Erythroblast (primary cell): ENCODE results near the gene C3orf85.

Experiments used
- DNase-seq, 2 experiments: peaks; one replicate each; lab custom pipeline; 2025; lab: John Stamatoyannopoulos, UW
- GATA1 ChIP-seq: IDR thresholded peaks from 2 replicates; pipeline ENCODE4 v1.6.1; 2011; ENCODE audit warnings: low read depth, mild to moderate bottlenecking, control low read depth, low read length, moderate library complexity
- POLR2A ChIP-seq: IDR thresholded peaks from 2 replicates; pipeline ENCODE4 v1.6.1; 2011; ENCODE audit warnings: mild to moderate bottlenecking, low read length

Gene C3orf85

GRCh38 chr3:109136523-109136922 is at the start of gene C3orf85:
Gene C3orf85, plus strand, starts transcription at chr3:109136719. Its CDS starts 129 bp downstream, at chr3:109136848.
- TF ChIP-seq GATA1 (no peak), POLR2A (no peak)

GRCh38 chr3:109089265-109089664 is 47.3 kb upstream of the C3orf85 start:
- no peak for DNase-seq
- no peak for TF ChIP-seq GATA1
- TF ChIP-seq POLR2A: no peak

More at GRCh38 chr3:109136523-109136922, at the start of gene C3orf85:
- no peak for DNase-seq

- no peak for TF ChIP-seq GATA1
- no peak for TF ChIP-seq POLR2A
- no peak for DNase-seq
These were observed 44.7 kb upstream of the C3orf85 start for GRCh38 chr3:109091846-109092245.

GRCh38 chr3:109093561-109093960 is 43.0 kb upstream of the C3orf85 start:
- TF ChIP-seq GATA1: no peak
- no peak for TF ChIP-seq POLR2A
- DNase-seq: no peak

GRCh38 chr3:109095166-109095565 is 41.4 kb upstream of the C3orf85 start:
- no peak for TF ChIP-seq GATA1
- TF ChIP-seq POLR2A: no peak

GRCh38 chr3:109098079-109098644 is 38.4 kb upstream of the C3orf85 start:
- peak; percentile 14 to 17 for DNase-seq
- no peak for TF ChIP-seq POLR2A
- TF ChIP-seq GATA1: no peak

More at GRCh38 chr3:109095166-109095565, 41.4 kb upstream of the C3orf85 start:
- no peak for DNase-seq

GRCh38 chr3:109109574-109109973 is 26.9 kb upstream of the C3orf85 start:
- no peak for DNase-seq
- TF ChIP-seq GATA1 (no peak), POLR2A (no peak)

GRCh38 chr3:109112946-109113760 is 23.4 kb upstream of the C3orf85 start:
- TF ChIP-seq GATA1 (no peak), POLR2A (no peak)
- no peak for DNase-seq

- no peak for TF ChIP-seq POLR2A
- no peak for TF ChIP-seq GATA1
- no peak for DNase-seq
These were observed 21.8 kb upstream of the C3orf85 start for GRCh38 chr3:109114746-109115145.

- no peak for DNase-seq
- no peak for TF ChIP-seq POLR2A
- TF ChIP-seq GATA1: no peak
These were observed 21.1 kb upstream of the C3orf85 start for GRCh38 chr3:109115451-109115850.

GRCh38 chr3:109116031-109116430 is 20.5 kb upstream of the C3orf85 start:
- TF ChIP-seq POLR2A (no peak), GATA1 (no peak)
- no peak for DNase-seq

GRCh38 chr3:109117939-109118338 is 18.6 kb upstream of the C3orf85 start, which contains the start of gene MORC1:
Gene MORC1, minus strand, starts transcription at chr3:109118134. Its CDS starts 75 bp downstream, at chr3:109118059.
- no peak for DNase-seq
- TF ChIP-seq POLR2A: no peak
- TF ChIP-seq GATA1: no peak

GRCh38 chr3:109118584-109118983 is 17.9 kb upstream of the C3orf85 start:
- DNase-seq: no peak
- TF ChIP-seq POLR2A: no peak
- TF ChIP-seq GATA1: no peak

- DNase-seq: no peak
- TF ChIP-seq GATA1 (no peak), POLR2A (no peak)
These were observed 13.8 kb upstream of the C3orf85 start for GRCh38 chr3:109122690-109123089.

GRCh38 chr3:109125902-109126301 is 10.6 kb upstream of the C3orf85 start:
- no peak for DNase-seq
- no peak for TF ChIP-seq GATA1
- no peak for TF ChIP-seq POLR2A
